ENCODE data around the gene SH3D21. TPM values are rescaled to one million over a fixed set of nuclear protein-coding genes. Genes with fewer than 3 reads are reported as not detected.
A peak's percentile ranks its signal among the peaks of the same experiment; 100 is the strongest.

Gene SH3D21
- total and polyA plus RNA-seq, 10 of the 15 experiments (the other 5 are each of a cell fraction or from before 2014, with no cell fraction given) = 0.06 to 5.9 (median 2.4) TPM

DNA sequence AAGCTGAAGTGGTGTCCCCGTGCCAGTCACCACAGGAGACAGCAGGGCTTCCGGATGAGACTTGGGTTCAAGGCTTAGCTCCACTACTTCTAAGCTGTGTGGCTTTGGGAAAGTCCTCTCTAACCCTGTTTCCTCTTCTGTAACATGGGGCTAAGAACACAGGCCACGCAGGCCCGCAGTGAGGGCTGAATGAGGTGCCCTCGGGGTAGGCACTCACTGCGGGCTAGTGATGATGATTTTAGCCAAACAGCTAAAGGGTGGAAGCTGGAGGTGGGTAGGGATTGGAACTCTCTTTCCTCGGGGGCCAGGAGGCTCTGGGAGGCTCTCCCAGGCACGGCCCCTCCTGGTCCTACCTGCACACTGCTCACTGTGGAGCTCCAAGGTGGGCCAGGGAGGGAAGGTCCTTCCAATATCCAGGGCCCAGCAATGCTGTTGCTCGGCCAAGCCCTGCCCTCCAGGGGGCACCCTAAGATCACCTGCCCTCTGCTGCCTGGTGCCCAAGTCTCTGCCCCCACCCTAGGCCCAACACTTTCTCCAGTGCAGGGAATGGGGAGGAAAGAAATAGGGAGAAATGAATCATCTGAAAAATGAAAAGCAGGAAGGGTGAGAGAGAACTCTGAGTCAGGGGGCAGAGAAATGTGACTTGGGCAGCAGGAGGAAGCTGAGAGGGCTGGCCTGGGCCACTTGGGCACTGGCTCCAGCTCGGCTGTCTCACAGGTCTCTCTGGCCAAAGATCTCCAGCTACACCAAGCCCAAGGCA is 36.4 kb downstream of the SH3D21 start:
- H3K4me1 ChIP-seq (ENCODE audit: control insufficient read depth, insufficient read depth, low read length) = no peaks in the 10 kb centered on the region
- H3K79me2 ChIP-seq (ENCODE audit: control insufficient read depth, insufficient read depth, low read length) = no peaks in the 10 kb centered on the region
- CTCF ChIA-PET = interaction anchor here (0.6 to 13.5 kb wide), 27 partner anchors 8 to 482 kb away, joined by 3 to 157 read pairs (median 5); partner anchors contain the start of genes EVA1B, LSM10, SH3D21 and TRAPPC3
- RAD21 ChIA-PET (ENCODE audit: unreplicated experiment) = interaction anchor here (0.6 to 2.3 kb wide), 19 partner anchors 10 to 193 kb away, joined by 3 to 37 read pairs (median 3); partner anchors contain the start of genes OSCP1 and TRAPPC3
- no peak overlapping the region for H3K27ac ChIP-seq (ENCODE audit: control insufficient read depth, insufficient read depth)
- no peak overlapping the region for H3K4me2 ChIP-seq (ENCODE audit: control insufficient read depth, insufficient read depth)
- intact Hi-C loops (cut with micrococcal nuclease; ENCODE audit: unreplicated experiment) = loop anchor here (1.0 kb wide), 2 partner anchors 27 to 78 kb away; no protein-coding TSS in a partner anchor
- ATAC-seq (peak; percentile 93), DNase-seq (ENCODE audit: low read depth, low spot score) (no peak), FAIRE-seq (no peak)
- in situ Hi-C loops (cut with MboI) = no loop called here
- H3K9ac ChIP-seq (ENCODE audit: control insufficient read depth, insufficient read depth, low read length) = no peak overlapping the region
- POLR2A ChIA-PET = interaction anchor here (0.6 to 1.0 kb wide), 2 partner anchors 44 to 45 kb away, joined by 3 read pairs; no protein-coding TSS in a partner anchor
- no peak overlapping the region for H2AFZ ChIP-seq (ENCODE audit: control insufficient read depth, low read depth, low read length)
- SMC1A ChIA-PET (ENCODE audit: uncharacterized antibody, unreplicated experiment) = interaction anchor here (0.6 to 2.8 kb wide), 9 partner anchors 11 to 129 kb away, joined by 3 to 36 read pairs (median 7); no protein-coding TSS in a partner anchor
- no peak overlapping the region for H3K4me3 ChIP-seq
- peaks cover 10% of the 10 kb centered on the region in 2 experiments; a peak in 3 of 4 replicates for H3K36me3 ChIP-seq (ENCODE audit: control insufficient read depth in 2 of 2, insufficient read depth in 2 of 2, low read length in 1 of 2)
- H4K20me1 ChIP-seq (ENCODE audit: control insufficient read depth, insufficient read depth) = no peaks in the 10 kb centered on the region
- no TSS peak for BruUV-seq (replicated peaks)
- 82% methylated on average over 10 of the region's 10 CpGs for whole genome bisulfite sequencing (ENCODE audit: insufficient coverage, insufficient replicate concordance, low lambda C conversion rate, missing lambda C conversion rate)
- no peaks in the 10 kb centered on the region for H3K27me3 ChIP-seq (replicated peaks in 1 of 2; ENCODE audit: control insufficient read depth in 2 of 2, insufficient read depth in 2 of 2, low read length in 1 of 2)
- H3K9me3 ChIP-seq (replicated peaks; ENCODE audit: control insufficient read depth, insufficient read depth, low read length) = no peaks in the 10 kb centered on the region
- TF ChIP-seq, protein P1, sequence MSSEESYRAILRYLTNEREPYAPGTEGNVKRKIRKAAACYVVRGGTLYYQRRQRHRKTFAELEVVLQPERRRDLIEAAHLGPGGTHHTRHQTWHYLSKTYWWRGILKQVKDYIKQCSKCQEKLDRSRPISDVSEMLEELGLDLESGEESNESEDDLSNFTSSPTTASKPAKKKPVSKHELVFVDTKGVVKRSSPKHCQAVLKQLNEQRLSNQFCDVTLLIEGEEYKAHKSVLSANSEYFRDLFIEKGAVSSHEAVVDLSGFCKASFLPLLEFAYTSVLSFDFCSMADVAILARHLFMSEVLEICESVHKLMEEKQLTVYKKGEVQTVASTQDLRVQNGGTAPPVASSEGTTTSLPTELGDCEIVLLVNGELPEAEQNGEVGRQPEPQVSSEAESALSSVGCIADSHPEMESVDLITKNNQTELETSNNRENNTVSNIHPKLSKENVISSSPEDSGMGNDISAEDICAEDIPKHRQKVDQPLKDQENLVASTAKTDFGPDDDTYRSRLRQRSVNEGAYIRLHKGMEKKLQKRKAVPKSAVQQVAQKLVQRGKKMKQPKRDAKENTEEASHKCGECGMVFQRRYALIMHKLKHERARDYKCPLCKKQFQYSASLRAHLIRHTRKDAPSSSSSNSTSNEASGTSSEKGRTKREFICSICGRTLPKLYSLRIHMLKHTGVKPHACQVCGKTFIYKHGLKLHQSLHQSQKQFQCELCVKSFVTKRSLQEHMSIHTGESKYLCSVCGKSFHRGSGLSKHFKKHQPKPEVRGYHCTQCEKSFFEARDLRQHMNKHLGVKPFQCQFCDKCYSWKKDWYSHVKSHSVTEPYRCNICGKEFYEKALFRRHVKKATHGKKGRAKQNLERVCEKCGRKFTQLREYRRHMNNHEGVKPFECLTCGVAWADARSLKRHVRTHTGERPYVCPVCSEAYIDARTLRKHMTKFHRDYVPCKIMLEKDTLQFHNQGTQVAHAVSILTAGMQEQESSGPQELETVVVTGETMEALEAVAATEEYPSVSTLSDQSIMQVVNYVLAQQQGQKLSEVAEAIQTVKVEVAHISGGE (CRISPR knock-in tag; IDR thresholded peaks at IDR 0.05) = no peak
- TF ChIP-seq, protein P2, sequence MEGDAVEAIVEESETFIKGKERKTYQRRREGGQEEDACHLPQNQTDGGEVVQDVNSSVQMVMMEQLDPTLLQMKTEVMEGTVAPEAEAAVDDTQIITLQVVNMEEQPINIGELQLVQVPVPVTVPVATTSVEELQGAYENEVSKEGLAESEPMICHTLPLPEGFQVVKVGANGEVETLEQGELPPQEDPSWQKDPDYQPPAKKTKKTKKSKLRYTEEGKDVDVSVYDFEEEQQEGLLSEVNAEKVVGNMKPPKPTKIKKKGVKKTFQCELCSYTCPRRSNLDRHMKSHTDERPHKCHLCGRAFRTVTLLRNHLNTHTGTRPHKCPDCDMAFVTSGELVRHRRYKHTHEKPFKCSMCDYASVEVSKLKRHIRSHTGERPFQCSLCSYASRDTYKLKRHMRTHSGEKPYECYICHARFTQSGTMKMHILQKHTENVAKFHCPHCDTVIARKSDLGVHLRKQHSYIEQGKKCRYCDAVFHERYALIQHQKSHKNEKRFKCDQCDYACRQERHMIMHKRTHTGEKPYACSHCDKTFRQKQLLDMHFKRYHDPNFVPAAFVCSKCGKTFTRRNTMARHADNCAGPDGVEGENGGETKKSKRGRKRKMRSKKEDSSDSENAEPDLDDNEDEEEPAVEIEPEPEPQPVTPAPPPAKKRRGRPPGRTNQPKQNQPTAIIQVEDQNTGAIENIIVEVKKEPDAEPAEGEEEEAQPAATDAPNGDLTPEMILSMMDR (IDR thresholded peaks at IDR 0.05 in 2 of 3, conservative IDR thresholded peaks at IDR 0.05 in 1 of 3; ENCODE audit: control insufficient read depth in 2 of 3, extremely low read depth in 1 of 3, insufficient read depth in 1 of 3, low read depth in 3 of 3, low read length in 3 of 3) = peak; percentile 68 to 90 (median 87)
- TF ChIP-seq RAD21 (IDR thresholded peaks at IDR 0.05; ENCODE audit: insufficient read depth, low read depth, low read length) = peak; percentile 93
- peak; percentile 31; the same call in 1 of the 2 replicates for TF ChIP-seq YY1 (IDR thresholded peaks at IDR 0.05; ENCODE audit: low read depth, low read length)
- TF ChIP-seq JUND (IDR thresholded peaks at IDR 0.05; ENCODE audit: low read depth, low read length) = no peak
- peak; percentile 85 for TF ChIP-seq SMC3 (IDR thresholded peaks at IDR 0.05; ENCODE audit: borderline replicate concordance, low read length)
